ENCODE measurements around the gene KAT8. TPM values are rescaled to one million over a fixed set of nuclear protein-coding genes. Genes with fewer than 3 reads are reported as not detected.
A peak's percentile ranks its signal among the peaks of the same experiment; 100 is the strongest.
"Not testable (repeated sequence)": the region's sequence is repeated elsewhere in the genome, so short reads cannot be mapped to it uniquely, and the experiment has no call there.

Gene KAT8
- total RNA-seq, 1 experiment from 2014 or later, result 34.3 TPM

GRCh38 chr16:31135535-31136286, 18.2 kb downstream of the KAT8 start, which contains the start of gene PRSS8:
Gene PRSS8, minus strand, starts transcription at chr16:31135727. Its CDS starts 229 bp downstream, at chr16:31135498.
- in situ Hi-C loops (cut with HindIII; ENCODE audit: low pct_unique_long_range_greater_than_20kb, low sequenced_read_pairs), result no loop called here
- DNase-seq (ENCODE audit: low read depth, low spot score), result no peak

- in situ Hi-C loops (cut with HindIII; ENCODE audit: low pct_unique_long_range_greater_than_20kb, low sequenced_read_pairs), result no loop called here
- DNase-seq (ENCODE audit: low read depth, low spot score), result no peak
These were observed 18.8 kb downstream of the KAT8 start for GRCh38 chr16:31136287-31136662.

GRCh38 chr16:31136822-31137499, 19.5 kb downstream of the KAT8 start:
- DNase-seq (ENCODE audit: low read depth, low spot score); in situ Hi-C loops (cut with HindIII; ENCODE audit: low pct_unique_long_range_greater_than_20kb, low sequenced_read_pairs): not testable (repeated sequence)

GRCh38 chr16:31138621-31139578, 21.4 kb downstream of the KAT8 start:
- no peak for DNase-seq (ENCODE audit: low read depth, low spot score)
- in situ Hi-C loops (cut with HindIII; ENCODE audit: low pct_unique_long_range_greater_than_20kb, low sequenced_read_pairs), result no loop called here

GRCh38 chr16:31141071-31141469, 23.6 kb downstream of the KAT8 start:
- in situ Hi-C loops (cut with HindIII; ENCODE audit: low pct_unique_long_range_greater_than_20kb, low sequenced_read_pairs); DNase-seq (ENCODE audit: low read depth, low spot score): not testable (repeated sequence)

- in situ Hi-C loops (cut with HindIII; ENCODE audit: low pct_unique_long_range_greater_than_20kb, low sequenced_read_pairs), result no loop called here
These were observed 24.1 kb downstream of the KAT8 start for GRCh38 chr16:31141489-31142108.

GRCh38 chr16:31142109-31143010, 24.9 kb downstream of the KAT8 start:
- peak; percentile 98 for DNase-seq (ENCODE audit: low read depth, low spot score)
- in situ Hi-C loops (cut with HindIII; ENCODE audit: low pct_unique_long_range_greater_than_20kb, low sequenced_read_pairs), result no loop called here

More at GRCh38 chr16:31141489-31142108, 24.1 kb downstream of the KAT8 start:
- no peak for DNase-seq (ENCODE audit: low read depth, low spot score)

GRCh38 chr16:31143011-31143693, 25.7 kb downstream of the KAT8 start:
- in situ Hi-C loops (cut with HindIII; ENCODE audit: low pct_unique_long_range_greater_than_20kb, low sequenced_read_pairs), result no loop called here
- DNase-seq (ENCODE audit: low read depth, low spot score), result no peak

- DNase-seq (ENCODE audit: low read depth, low spot score), result no peak
- in situ Hi-C loops (cut with HindIII; ENCODE audit: low pct_unique_long_range_greater_than_20kb, low sequenced_read_pairs), result no loop called here
These were observed 26.3 kb downstream of the KAT8 start for GRCh38 chr16:31143694-31144148.

- DNase-seq (ENCODE audit: low read depth, low spot score); in situ Hi-C loops (cut with HindIII; ENCODE audit: low pct_unique_long_range_greater_than_20kb, low sequenced_read_pairs): not testable (repeated sequence)
These were observed 27.0 kb downstream of the KAT8 start for GRCh38 chr16:31144418-31144817.

GRCh38 chr16:31145398-31145990, 28.0 kb downstream of the KAT8 start:
- in situ Hi-C loops (cut with HindIII; ENCODE audit: low pct_unique_long_range_greater_than_20kb, low sequenced_read_pairs), result no loop called here
- DNase-seq (ENCODE audit: low read depth, low spot score), result no peak

GRCh38 chr16:31147574-31147973, 30.1 kb downstream of the KAT8 start:
- no peak for DNase-seq (ENCODE audit: low read depth, low spot score)
- in situ Hi-C loops (cut with HindIII; ENCODE audit: low pct_unique_long_range_greater_than_20kb, low sequenced_read_pairs), result no loop called here

GRCh38 chr16:31148281-31148728, 30.8 kb downstream of the KAT8 start:
- DNase-seq (ENCODE audit: low read depth, low spot score), result no peak
- in situ Hi-C loops (cut with HindIII; ENCODE audit: low pct_unique_long_range_greater_than_20kb, low sequenced_read_pairs), result no loop called here

- in situ Hi-C loops (cut with HindIII; ENCODE audit: low pct_unique_long_range_greater_than_20kb, low sequenced_read_pairs), result no loop called here
These were observed 31.4 kb downstream of the KAT8 start for GRCh38 chr16:31148896-31149295.

GRCh38 chr16:31149332-31149731, 31.9 kb downstream of the KAT8 start:
- in situ Hi-C loops (cut with HindIII; ENCODE audit: low pct_unique_long_range_greater_than_20kb, low sequenced_read_pairs), result no loop called here
- DNase-seq (ENCODE audit: low read depth, low spot score), result no peak

More at GRCh38 chr16:31148896-31149295, 31.4 kb downstream of the KAT8 start:
- DNase-seq (ENCODE audit: low read depth, low spot score), result no peak
